Colonic mucosa (tissue), 4 donors: ENCODE data around the gene RELCH. TPM values are rescaled to one million over a fixed set of nuclear protein-coding genes. Genes with fewer than 3 reads are reported as not detected.

Experiments used
- DNase-seq: peaks from one replicate; pipeline ENCODE4 v3.0.0-alpha.2; 2020
- H3K27ac ChIP-seq: fragments of 200-600 bp; one replicate; pipeline ENCODE4 v1.8.0; 2021
- H3K27me3 ChIP-seq: fragments of 200-600 bp; one replicate; pipeline ENCODE4 v1.8.0; 2021
- H3K36me3 ChIP-seq: fragments of 200-600 bp; one replicate; pipeline ENCODE4 v1.8.0; 2021
- H3K4me1 ChIP-seq: fragments of 200-600 bp; one replicate; pipeline ENCODE4 v1.8.0; 2021; ENCODE audit warnings: mild to moderate bottlenecking
- H3K4me3 ChIP-seq: fragments of 200-600 bp; one replicate; pipeline ENCODE4 v1.8.0; 2021
- H3K9ac ChIP-seq, 2 donors: one replicate each; pipeline ENCODE4 v1.7.0; 2013; ENCODE audit warnings: control low read depth in 2 of 2, low read depth in 2 of 2, low read length in 2 of 2
- H3K9me3 ChIP-seq: fragments of 200-600 bp; one replicate; pipeline ENCODE4 v1.8.0; 2021
- intact Hi-C: fragments of 100-400 bp; cut with DNase I; formaldehyde crosslinking; loops from one replicate; pipeline ENCODE4 v1.14.1; 2022
- total RNA-seq, 2 donors: library from RNA; stranded (reverse); fragmentation: NEBNext Ultra II Directional in 1 of 2; extraction: Animal tissue kit (Norgen Biotek cat#: 25700) in 1 of 2; gene quantifications; one replicate each; pipeline ENCODE4 v1.2.1, GENCODE V29; 2021
- TF ChIP-seq, protein P1 (sequence below): fragments of 200-600 bp; IDR thresholded peaks from one replicate; pipeline ENCODE4 v1.8.0; 2022; ENCODE audit warnings: antibody characterized with exemption, mild to moderate bottlenecking
- donor health status: healthy.
- donor health status: DM: no; HTN: no; CAD: no.
- donor health status: DM: no; HTN: no; CAD: no.

RELCH gene
- total RNA-seq, 2 donors from 2014 or later, result 38.9 to 56.9 TPM

DNA sequence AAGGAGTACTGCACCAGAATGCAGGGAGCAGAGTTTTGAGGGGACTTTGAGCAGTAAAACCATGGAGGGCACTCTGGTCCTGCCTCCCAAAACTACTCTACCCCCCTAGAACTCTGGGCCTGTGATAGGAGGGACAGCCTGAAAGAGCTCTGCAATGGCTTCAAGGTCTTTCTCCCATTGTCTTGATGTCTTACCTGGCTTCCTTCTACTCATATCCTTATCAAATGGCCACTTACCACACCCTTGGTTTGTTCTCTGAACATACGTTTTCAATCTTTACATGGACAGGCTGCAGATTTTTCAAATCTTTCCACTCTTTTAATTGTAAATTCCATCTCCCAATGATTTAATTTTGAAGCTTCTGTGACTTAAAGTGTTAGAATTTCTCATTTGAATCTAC lies 27.7 kb downstream of the RELCH start:
- no peaks in the 10 kb centered on the region for H3K9me3 ChIP-seq
- TF ChIP-seq, protein P1, sequence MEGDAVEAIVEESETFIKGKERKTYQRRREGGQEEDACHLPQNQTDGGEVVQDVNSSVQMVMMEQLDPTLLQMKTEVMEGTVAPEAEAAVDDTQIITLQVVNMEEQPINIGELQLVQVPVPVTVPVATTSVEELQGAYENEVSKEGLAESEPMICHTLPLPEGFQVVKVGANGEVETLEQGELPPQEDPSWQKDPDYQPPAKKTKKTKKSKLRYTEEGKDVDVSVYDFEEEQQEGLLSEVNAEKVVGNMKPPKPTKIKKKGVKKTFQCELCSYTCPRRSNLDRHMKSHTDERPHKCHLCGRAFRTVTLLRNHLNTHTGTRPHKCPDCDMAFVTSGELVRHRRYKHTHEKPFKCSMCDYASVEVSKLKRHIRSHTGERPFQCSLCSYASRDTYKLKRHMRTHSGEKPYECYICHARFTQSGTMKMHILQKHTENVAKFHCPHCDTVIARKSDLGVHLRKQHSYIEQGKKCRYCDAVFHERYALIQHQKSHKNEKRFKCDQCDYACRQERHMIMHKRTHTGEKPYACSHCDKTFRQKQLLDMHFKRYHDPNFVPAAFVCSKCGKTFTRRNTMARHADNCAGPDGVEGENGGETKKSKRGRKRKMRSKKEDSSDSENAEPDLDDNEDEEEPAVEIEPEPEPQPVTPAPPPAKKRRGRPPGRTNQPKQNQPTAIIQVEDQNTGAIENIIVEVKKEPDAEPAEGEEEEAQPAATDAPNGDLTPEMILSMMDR, result no peak
- no peak overlapping the region for H3K27ac ChIP-seq
- intact Hi-C loops, result no loop called here
- no peak overlapping the region for H3K4me3 ChIP-seq
- DNase-seq, result no peak
- no peaks in the 10 kb centered on the region for H3K27me3 ChIP-seq
- H3K36me3 ChIP-seq, result peaks cover 4% of the 10 kb centered on the region
- no peaks in the 10 kb centered on the region for H3K4me1 ChIP-seq
- H3K9ac ChIP-seq, result no peak overlapping the region

DNA sequence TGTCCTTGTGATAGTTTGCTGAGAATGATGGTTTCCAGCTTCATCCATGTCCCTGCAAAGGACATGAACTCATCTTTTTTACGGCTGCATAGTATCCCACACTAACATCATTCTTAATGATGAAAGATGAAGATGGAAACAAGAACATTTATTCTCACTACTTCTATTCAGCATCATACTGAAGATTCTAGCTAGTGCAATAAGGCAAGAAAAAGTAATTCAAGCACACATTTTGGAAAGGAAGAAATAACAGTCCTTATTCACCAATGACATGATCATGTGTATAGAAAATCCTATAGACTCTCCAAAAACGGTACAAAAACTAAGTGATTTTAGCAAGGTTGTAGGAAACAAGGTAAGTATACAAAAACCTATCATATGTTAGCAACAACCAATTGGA lies 37.2 kb downstream of the RELCH start:
- TF ChIP-seq, protein P1, result no peak
- intact Hi-C loops, result no loop called here
- DNase-seq, result no peak
- no peak overlapping the region for H3K27ac ChIP-seq
- no peaks in the 10 kb centered on the region for H3K4me1 ChIP-seq
- no peak overlapping the region for H3K4me3 ChIP-seq
- H3K27me3 ChIP-seq, result no peaks in the 10 kb centered on the region
- H3K36me3 ChIP-seq, result no peaks in the 10 kb centered on the region
- no peak overlapping the region for H3K9ac ChIP-seq
- no peaks in the 10 kb centered on the region for H3K9me3 ChIP-seq

DNA sequence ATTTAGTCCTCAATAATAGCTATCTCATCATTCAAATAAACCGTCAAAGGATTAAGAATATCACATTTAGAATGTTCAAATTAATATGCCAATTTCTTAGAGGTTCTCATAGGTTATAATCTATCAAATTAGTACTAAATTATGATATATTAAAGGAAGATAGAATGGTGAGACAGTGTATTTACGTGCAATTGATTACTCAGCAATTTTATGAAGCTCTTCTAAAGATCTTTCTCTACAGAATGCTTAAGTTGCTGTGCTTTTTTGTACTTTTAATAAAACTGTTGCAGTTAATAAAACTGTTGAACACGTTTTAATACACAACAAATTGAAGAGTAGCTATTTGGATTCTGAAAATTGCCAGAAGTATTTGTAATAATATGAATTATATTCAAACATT lies 39.0 kb downstream of the RELCH start:
- TF ChIP-seq, protein P1, result no peak
- intact Hi-C loops, result no loop called here
- Histone ChIP-seq H3K27ac (no peak overlapping the region), H3K36me3 (no peaks in the 10 kb centered on the region), H3K4me1 (no peaks in the 10 kb centered on the region), H3K4me3 (no peak overlapping the region), H3K9me3 (no peaks in the 10 kb centered on the region), H3K9ac (no peak overlapping the region), H3K27me3 (no peaks in the 10 kb centered on the region)
- DNase-seq, result no peak

DNA sequence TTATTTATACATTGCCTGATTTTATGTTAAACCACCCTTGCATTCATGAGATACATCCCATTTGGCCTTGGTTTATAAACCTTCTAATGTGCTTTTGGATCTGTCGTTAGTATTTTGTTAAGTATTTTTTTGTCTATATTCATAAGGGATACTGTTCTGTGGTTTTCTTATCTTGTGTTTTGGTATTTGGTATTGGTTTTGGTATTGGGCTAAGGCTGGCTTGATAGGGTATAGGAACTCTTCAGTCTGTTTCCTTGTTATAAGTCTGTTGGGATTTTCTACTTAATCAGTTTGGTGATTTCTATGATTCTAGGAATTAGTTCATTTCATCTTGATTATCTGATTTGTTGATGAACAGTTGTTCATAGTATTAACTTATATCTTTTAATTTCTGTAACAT lies 49.2 kb downstream of the RELCH start:
- TF ChIP-seq, protein P1, result no peak
- H3K36me3 ChIP-seq, result no peaks in the 10 kb centered on the region
- H3K9me3 ChIP-seq, result no peaks in the 10 kb centered on the region
- intact Hi-C loops, result no loop called here
- H3K27ac ChIP-seq, result no peak overlapping the region
- no peak overlapping the region for H3K4me3 ChIP-seq
- H3K4me1 ChIP-seq, result no peaks in the 10 kb centered on the region
- no peak for DNase-seq
- no peaks in the 10 kb centered on the region for H3K27me3 ChIP-seq
- H3K9ac ChIP-seq, result no peak overlapping the region

DNA sequence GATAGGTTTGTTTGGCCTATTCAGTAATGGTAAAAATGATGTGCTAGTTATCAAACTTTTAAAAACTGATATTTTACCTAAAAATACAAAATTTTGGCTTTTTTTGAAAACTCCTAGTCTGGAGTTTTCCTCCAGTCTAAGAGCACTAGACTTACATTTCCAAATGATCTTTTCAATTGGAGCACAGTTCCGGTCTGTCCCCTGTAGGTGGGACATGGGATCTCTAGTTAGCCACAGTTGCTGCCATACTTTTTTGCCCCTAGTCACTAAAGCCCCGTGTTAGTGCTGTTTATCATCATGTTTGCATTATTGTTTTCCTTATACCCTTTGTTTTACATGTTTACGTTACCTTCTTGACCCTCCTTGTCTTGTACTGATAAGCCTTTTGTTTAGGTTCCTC lies 52.4 kb downstream of the RELCH start:
- no peak overlapping the region for H3K27ac ChIP-seq
- DNase-seq, result no peak
- no peak overlapping the region for H3K4me3 ChIP-seq
- no peaks in the 10 kb centered on the region for H3K27me3 ChIP-seq
- no peaks in the 10 kb centered on the region for H3K4me1 ChIP-seq
- H3K9ac ChIP-seq, result no peak overlapping the region
- TF ChIP-seq, protein P1, result no peak
- H3K36me3 ChIP-seq, result no peaks in the 10 kb centered on the region
- intact Hi-C loops, result no loop called here
- no peaks in the 10 kb centered on the region for H3K9me3 ChIP-seq

DNA sequence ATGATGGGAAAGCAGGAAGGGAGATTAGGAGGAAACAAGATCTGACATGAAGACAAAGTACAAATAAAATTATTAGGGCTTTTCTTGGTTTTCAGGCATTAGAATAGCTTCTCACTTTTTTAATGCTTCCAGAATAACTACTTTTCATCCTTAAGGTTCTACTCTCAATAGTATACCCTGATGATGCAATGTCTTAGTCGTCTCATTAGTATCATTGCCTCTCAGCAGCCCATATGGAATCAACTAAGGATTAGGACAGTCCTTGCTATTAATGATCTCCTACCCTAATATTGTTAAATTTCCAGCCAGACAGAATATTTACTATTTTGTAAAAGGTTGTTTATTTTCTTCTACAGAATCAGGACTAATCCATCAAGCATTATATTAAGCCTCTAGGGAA lies 55.9 kb downstream of the RELCH start:
- Histone ChIP-seq H3K27ac (no peak overlapping the region), H3K4me1 (no peaks in the 10 kb centered on the region), H3K27me3 (no peaks in the 10 kb centered on the region), H3K9me3 (no peaks in the 10 kb centered on the region), H3K9ac (no peak overlapping the region), H3K4me3 (no peak overlapping the region), H3K36me3 (no peaks in the 10 kb centered on the region)
- intact Hi-C loops, result no loop called here
- TF ChIP-seq, protein P1, result no peak
- DNase-seq, result no peak
